A172 (cell line): Measurements from ENCODE around the gene NT5E. TPM values are rescaled to one million over a fixed set of nuclear protein-coding genes. Genes with fewer than 3 reads are reported as not detected.
A peak's percentile ranks its signal among the peaks of the same experiment; 100 is the strongest.
"Not testable (repeated sequence)": the region's sequence is repeated elsewhere in the genome, so short reads cannot be mapped to it uniquely, and the experiment has no call there.

ENCODE experiments used
- DNase-seq: peaks from one replicate; pipeline ENCODE4 v3.0.0-alpha.2; 2015; ENCODE audit warnings: low spot score
- total RNA-seq: library from RNA; depleted of rRNA; stranded (reverse); fragments of >200 nt; shearing (Covaris generic); gene quantifications from 2 replicates; pipeline ENCODE4 v1.2.3, GENCODE V29; 2014; rRNA removed

The NT5E gene
- total RNA-seq, 1 experiment from 2014 or later: 155 TPM

GRCh38 chr6:85493389-85493788, 43.5 kb downstream of the NT5E start:
- DNase-seq: no peak

DNA sequence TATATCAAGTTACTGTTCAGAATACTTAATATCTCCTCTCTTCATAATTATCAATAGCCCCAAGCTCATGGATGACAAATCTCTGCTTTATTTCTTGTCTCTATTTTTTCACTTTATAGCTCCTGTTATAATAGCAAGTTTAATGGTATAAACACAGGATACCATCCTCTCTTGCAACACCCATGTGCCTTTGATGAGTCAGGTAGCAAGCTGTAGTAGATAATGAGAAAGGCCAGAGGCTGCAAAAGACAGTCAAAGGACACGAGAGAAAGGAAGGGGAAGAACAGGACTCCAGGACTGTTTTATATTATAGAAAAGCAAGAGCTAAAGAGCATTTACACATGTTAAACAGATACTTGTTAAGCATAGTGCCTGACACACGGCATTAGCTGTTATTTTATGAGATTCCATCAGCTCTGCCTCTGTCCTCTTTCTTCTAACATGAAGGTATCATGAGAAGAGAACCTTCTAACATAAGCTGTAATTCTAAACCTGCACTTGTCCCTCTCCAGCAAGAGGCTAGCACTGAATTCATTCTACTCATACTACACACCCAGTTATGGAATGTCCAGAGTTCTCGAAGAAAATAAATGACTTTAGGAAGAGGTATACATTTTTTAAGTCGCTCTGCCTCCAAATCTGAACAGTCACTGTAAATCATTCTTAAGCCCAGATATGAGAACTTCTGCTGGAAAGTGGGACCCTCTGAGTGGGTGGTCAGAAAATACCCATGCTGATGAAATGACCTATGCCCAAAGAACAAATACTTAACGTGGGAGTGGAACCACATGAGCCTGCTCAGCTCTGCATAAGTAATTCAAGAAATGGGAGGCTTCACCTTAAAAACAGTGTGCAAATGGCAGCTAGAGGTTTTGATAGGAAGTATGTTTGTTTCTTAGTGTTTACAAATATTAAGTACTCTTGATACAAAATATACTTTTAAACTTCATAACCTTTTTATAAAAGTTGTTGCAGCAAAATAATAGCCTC, 45.0 kb downstream of the NT5E start:
- no peak for DNase-seq

GRCh38 chr6:85496009-85496579, 46.2 kb downstream of the NT5E start:
- no peak for DNase-seq

DNA sequence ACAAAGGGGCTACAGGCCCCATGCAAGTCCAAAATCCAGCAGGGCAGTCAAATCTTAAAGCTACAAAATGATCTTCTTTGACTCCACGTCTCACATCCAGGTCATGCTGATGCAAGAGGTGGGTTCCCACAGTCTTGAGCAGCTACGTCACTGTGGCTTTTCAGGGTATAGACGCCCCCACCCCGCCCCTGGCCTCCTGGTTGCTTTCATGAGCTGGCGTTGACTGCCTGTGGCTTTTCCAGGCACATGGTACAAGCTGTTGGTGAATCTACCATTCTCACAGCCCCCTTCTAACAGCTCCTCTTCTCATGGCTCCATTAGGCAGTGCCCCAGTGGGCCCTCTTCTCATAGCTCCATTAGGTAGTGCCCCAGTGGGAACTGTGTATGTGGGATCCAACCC, 47.0 kb downstream of the NT5E start:
- no peak for DNase-seq

GRCh38 chr6:85498596-85499258, 48.8 kb downstream of the NT5E start:
- DNase-seq: peak; percentile 48

GRCh38 chr6:85506441-85507093, 56.7 kb downstream of the NT5E start:
- no peak for DNase-seq

DNA sequence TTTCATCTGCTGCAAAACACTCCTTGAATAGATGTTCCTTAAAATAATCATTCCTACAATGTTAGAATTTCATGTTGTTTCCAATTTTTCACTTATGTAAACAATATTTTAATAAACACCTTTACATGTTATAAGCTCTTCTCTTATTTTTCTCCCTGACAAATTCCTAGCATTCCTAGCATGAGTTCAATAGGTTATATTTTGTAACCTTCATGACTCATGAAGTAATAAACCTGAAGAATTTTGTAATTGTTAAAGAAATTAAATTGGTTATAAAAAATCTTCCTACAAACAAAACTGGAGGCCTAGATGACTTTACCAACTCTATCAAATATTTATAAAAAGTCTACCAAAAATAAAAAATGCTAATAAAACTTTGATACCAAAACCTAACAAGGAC, 66.3 kb downstream of the NT5E start:
- peak; percentile 10 for DNase-seq

DNA sequence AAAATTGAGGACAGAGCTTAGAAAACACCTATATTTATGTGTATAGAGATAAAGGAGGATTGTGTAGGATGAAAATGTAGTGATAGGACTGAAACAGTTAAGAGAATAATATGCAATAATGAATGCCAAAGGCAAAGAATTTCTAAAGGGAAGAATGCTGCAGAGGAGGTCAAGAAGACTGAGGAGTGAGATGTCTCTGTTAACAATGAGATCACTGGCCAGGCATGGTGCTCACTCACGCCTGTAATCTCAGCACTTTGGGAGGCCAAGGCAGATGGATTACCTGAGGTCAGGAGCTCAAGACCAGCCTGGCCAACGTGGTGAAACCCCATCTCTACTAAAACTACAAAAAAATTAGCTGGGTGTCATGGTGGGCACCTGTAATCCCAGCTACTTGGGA, 74.4 kb downstream of the NT5E start:
- DNase-seq: not testable (repeated sequence)

DNA sequence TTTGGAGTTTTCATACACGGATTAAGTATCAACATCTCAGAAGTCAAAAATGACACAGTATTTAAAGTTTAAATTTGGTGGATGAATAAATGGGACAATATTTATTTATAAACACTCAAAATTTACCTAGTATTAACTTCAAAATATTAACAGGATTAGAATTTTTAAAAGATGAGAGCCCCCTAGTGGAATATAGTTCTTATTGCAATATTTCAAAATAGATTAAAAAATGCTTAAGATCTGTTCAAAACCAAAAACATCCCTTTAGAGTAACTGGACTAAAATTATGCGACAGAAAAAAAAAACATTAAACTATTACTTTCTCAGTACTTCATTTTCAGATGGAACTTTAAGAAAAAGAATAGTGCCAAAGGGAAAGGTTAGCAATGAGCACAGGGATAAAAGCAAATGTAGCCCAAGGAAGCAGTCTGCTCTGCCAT, 87.2 kb downstream of the NT5E start:
- peak; percentile 11 for DNase-seq

- DNase-seq: no peak
Observed at GRCh38 chr6:85544776-85545175, 94.9 kb downstream of the NT5E start.

Other genes starting within 250 kb of the NT5E start
- 84.2 and 99.9 TPM in 2 replicates for gene SNX14, start 143.8 kb downstream of the NT5E start, total RNA-seq
- gene SYNCRIP, start 192.8 kb downstream of the NT5E start, total RNA-seq: 124 and 148 TPM in 2 replicates